Measurements from ENCODE around the gene HES2.

The HES2 gene

GRCh38 chr1:6424000-6424565, 4.4 kb upstream of the HES2 start:
- no peak for DNase-seq (ENCODE audit: low read depth)
- no peak overlapping the region for H3K4me3 ChIP-seq (ENCODE audit: control insufficient read depth, low read depth, low read length)
- TF ChIP-seq CTCF (conservative IDR thresholded peaks at IDR 0.05; ENCODE audit: control insufficient read depth, insufficient read depth, low read depth, low read length) = no peak

DNA sequence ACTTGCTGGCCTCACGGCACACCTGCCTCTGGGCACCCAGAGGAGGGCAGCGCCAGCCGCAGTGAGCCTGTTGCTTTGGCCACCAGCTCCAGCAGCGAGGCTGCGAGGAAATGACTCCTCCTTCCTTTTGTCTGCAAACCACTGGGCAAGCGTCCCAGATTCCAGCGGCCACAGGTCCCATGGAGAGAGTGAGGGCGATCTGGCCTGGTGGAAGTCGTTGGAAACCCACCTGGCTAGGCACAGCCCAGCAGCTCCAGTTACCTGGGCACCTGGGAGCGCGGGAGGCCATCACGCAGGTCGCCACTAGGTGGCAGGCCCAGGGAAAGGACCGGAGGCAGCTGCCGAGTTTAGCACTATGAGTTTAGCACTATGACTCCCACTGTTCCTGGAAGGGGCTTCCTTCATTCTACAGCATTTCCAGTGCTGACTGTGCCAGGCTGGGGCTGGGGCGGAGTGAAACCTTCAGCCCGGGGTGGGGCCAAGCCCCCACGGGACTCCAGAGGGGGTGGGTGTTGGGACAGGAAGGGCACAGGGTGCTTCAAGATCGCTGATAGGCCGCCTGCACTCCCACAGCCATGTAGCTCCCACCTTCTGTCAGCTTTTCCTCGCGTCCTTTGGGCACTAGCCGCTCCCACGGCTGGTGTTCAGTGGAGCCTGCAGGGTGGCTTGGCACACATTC, 3.7 kb upstream of the HES2 start:
- peak; percentile 45 for TF ChIP-seq CTCF (conservative IDR thresholded peaks at IDR 0.05; ENCODE audit: control insufficient read depth, insufficient read depth, low read depth, low read length)
- no peak overlapping the region for H3K4me3 ChIP-seq (ENCODE audit: control insufficient read depth, low read depth, low read length)
- peak; percentile 31 for DNase-seq (ENCODE audit: low read depth)

GRCh38 chr1:6421266-6421665, 1.5 kb upstream of the HES2 start:
- DNase-seq (ENCODE audit: low read depth) = no peak
- no peak for TF ChIP-seq CTCF (conservative IDR thresholded peaks at IDR 0.05; ENCODE audit: control insufficient read depth, insufficient read depth, low read depth, low read length)
- no peak overlapping the region for H3K4me3 ChIP-seq (ENCODE audit: control insufficient read depth, low read depth, low read length)

- no peak for DNase-seq (ENCODE audit: low read depth)
- TF ChIP-seq CTCF (conservative IDR thresholded peaks at IDR 0.05; ENCODE audit: control insufficient read depth, insufficient read depth, low read depth, low read length) = no peak
- H3K4me3 ChIP-seq (ENCODE audit: control insufficient read depth, low read depth, low read length) = no peak overlapping the region
Observed at GRCh38 chr1:6420454-6421042, 829 bp upstream of the HES2 start.

GRCh38 chr1:6419397-6419803, 319 bp downstream of the HES2 start:
- no peak overlapping the region for H3K4me3 ChIP-seq (ENCODE audit: control insufficient read depth, low read depth, low read length)
- DNase-seq (ENCODE audit: low read depth) = no peak
- no peak for TF ChIP-seq CTCF (conservative IDR thresholded peaks at IDR 0.05; ENCODE audit: control insufficient read depth, insufficient read depth, low read depth, low read length)

- no peak for DNase-seq (ENCODE audit: low read depth)
- no peak for TF ChIP-seq CTCF (conservative IDR thresholded peaks at IDR 0.05; ENCODE audit: control insufficient read depth, insufficient read depth, low read depth, low read length)
- no peak overlapping the region for H3K4me3 ChIP-seq (ENCODE audit: control insufficient read depth, low read depth, low read length)
Observed at GRCh38 chr1:6418668-6419396, 887 bp downstream of the HES2 start.
